Measurements from ENCODE around the gene ETV1. TPM values are rescaled to one million over a fixed set of nuclear protein-coding genes. Genes with fewer than 3 reads are reported as not detected.
"Not testable (repeated sequence)": the region's sequence is repeated elsewhere in the genome, so short reads cannot be mapped to it uniquely, and the experiment has no call there.

Gene ETV1
- total RNA-seq, 1 donor from 2014 or later = not detected

DNA sequence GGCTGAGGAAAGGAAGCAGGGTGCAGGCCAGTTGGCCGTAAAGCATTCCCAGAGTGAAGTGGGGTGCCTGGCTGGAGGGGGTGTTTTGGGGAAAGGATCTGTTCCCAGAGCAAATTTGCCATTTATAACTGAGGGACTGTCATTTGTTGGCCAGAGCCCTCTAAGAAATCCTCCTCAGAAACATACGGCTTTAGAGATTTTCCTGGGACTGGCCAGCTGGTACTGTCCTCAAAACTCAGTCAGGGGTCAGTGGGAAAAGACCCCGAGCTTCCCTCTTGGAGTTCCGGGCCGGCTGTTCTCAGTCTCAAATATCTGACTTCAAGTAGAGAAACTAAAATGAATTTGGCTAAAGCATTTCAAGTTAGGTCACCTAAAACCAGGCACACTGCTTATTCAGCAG is 55.9 kb downstream of the ETV1 start:
- ChIA-PET POLR2A (no interaction called here), CTCF (no interaction called here)
- peaks cover 3% of the 10 kb centered on the region for H3K9me3 Mint-ChIP-seq
- H3K36me3 Mint-ChIP-seq (ENCODE audit: low read depth) = no peaks in the 10 kb centered on the region
- H3K4me1 Mint-ChIP-seq = no peaks in the 10 kb centered on the region
- H3K4me3 Mint-ChIP-seq = no peak overlapping the region
- no peak for DNase-seq
- ATAC-seq (ENCODE audit: low read depth) = no peak
- TF ChIP-seq, protein P1, sequence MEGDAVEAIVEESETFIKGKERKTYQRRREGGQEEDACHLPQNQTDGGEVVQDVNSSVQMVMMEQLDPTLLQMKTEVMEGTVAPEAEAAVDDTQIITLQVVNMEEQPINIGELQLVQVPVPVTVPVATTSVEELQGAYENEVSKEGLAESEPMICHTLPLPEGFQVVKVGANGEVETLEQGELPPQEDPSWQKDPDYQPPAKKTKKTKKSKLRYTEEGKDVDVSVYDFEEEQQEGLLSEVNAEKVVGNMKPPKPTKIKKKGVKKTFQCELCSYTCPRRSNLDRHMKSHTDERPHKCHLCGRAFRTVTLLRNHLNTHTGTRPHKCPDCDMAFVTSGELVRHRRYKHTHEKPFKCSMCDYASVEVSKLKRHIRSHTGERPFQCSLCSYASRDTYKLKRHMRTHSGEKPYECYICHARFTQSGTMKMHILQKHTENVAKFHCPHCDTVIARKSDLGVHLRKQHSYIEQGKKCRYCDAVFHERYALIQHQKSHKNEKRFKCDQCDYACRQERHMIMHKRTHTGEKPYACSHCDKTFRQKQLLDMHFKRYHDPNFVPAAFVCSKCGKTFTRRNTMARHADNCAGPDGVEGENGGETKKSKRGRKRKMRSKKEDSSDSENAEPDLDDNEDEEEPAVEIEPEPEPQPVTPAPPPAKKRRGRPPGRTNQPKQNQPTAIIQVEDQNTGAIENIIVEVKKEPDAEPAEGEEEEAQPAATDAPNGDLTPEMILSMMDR (IDR thresholded peaks at IDR 0.05) = no peak
- no peaks in the 10 kb centered on the region for H3K27me3 Mint-ChIP-seq
- intact Hi-C loops (cut with micrococcal nuclease) = no loop called here
- no peak overlapping the region for H3K27ac Mint-ChIP-seq

DNA sequence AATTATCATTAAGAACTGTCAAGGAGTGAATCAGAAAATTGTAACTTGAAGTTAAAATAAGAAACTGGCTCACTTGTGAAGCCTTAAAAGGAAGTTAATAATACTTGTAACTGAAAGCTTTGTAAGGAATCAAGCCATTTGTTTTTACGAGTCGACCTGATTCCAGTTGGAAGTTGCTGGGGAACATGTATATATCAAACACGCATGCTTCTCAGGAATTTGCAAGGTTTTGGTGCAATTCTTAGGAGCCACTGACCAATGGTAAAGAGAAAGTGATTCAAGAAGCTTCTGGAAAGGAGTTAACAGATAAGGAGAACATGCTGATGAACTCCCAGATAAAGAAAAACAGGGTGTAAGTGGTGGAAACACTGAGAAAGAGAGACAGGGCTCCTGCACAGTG is 56.4 kb downstream of the ETV1 start:
- TF ChIP-seq, protein P1 (IDR thresholded peaks at IDR 0.05) = no peak
- H3K36me3 Mint-ChIP-seq (ENCODE audit: low read depth) = no peaks in the 10 kb centered on the region
- ChIA-PET CTCF (no interaction called here), POLR2A (no interaction called here)
- no peak overlapping the region for H3K4me3 Mint-ChIP-seq
- H3K27me3 Mint-ChIP-seq = no peaks in the 10 kb centered on the region
- peaks cover 3% of the 10 kb centered on the region for H3K9me3 Mint-ChIP-seq
- intact Hi-C loops (cut with micrococcal nuclease) = no loop called here
- no peak for DNase-seq
- no peak overlapping the region for H3K27ac Mint-ChIP-seq
- no peak for ATAC-seq (ENCODE audit: low read depth)
- H3K4me1 Mint-ChIP-seq = no peaks in the 10 kb centered on the region

DNA sequence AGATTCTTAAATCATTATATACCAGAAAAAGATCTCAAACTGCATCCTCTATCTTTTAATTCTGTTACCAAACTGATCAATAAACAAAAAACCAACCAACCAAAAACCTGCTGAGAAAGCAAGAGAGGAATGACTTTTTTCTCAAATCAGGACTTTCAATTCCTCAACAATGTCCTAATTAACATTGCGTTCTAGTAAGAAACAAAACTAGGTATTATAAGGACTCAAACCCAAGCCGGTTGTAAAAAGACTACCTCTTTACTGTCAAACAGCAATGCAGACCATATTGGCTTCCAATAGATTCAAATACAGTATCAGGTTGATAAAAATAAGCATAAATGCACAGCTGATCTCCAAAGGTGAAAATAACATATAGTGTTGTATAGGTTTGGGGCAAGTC is 57.3 kb downstream of the ETV1 start:
- intact Hi-C loops (cut with micrococcal nuclease) = no loop called here
- Mint-ChIP-seq H3K9me3 (peaks cover 3% of the 10 kb centered on the region), H3K4me1 (no peaks in the 10 kb centered on the region), H3K36me3 (ENCODE audit: low read depth) (no peaks in the 10 kb centered on the region), H3K27me3 (no peaks in the 10 kb centered on the region), H3K4me3 (no peak overlapping the region), H3K27ac (no peak overlapping the region)
- DNase-seq = no peak
- TF ChIP-seq, protein P1 (IDR thresholded peaks at IDR 0.05) = no peak
- POLR2A ChIA-PET = no interaction called here
- CTCF ChIA-PET = no interaction called here
- ATAC-seq (ENCODE audit: low read depth) = no peak

DNA sequence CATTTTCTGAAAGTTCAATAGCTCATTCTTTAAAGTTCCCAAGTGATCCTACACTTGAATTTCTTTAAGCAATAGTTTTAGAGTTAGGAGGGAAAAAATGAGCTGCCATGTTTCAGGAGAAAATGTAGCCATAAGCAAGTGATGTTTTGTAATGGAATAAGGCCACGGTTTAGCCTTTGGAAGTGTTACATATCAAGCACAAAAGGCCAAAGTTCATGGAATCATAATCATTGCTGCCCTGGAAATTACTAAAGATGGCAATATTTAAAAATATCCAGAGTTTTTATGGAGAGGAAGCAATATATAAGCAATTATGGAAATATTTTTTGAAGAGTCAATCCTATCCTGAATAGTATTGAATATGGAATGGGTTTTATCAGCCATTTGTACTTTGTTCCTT is 68.4 kb downstream of the ETV1 start:
- intact Hi-C loops (cut with micrococcal nuclease) = no loop called here
- Mint-ChIP-seq H3K9me3 (no peaks in the 10 kb centered on the region), H3K27ac (no peak overlapping the region), H3K4me3 (no peak overlapping the region), H3K4me1 (no peaks in the 10 kb centered on the region), H3K36me3 (ENCODE audit: low read depth) (no peaks in the 10 kb centered on the region), H3K27me3 (no peaks in the 10 kb centered on the region)
- no peak for DNase-seq
- ChIA-PET CTCF (no interaction called here), POLR2A (no interaction called here)
- ATAC-seq (ENCODE audit: low read depth) = no peak
- TF ChIP-seq, protein P1 (IDR thresholded peaks at IDR 0.05) = no peak

DNA sequence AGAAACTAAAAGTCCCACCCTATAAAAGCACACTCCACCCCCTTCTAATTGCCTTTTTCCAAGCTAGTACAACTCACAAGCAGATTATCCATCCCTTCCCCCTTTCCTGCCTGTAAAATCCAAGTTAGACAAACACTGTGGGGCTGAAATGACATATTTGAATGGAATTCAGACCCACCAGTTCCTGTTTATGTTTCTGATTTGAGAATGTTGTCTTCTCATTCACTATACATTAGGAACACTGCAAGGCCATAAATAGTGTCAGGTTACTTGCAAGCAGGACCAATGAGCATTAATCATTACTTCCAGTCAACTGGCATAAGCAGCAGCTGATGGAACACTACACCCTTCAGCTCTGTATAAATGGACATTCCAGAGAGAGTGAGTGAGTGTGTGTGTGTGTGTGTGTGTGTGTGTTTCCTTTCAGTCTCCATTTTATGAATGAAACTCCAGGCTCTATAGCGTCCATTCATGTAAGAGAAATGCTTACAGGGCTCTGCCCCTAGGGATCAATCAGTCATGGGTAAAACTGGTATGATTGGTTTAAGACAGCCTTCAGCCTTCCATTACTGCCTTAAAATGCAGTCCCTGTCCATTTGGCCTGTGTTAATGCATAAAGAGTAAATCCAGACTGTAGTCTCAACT is 69.3 kb downstream of the ETV1 start:
- POLR2A ChIA-PET = no interaction called here
- CTCF ChIA-PET = no interaction called here
- Mint-ChIP-seq H3K27me3 (no peaks in the 10 kb centered on the region), H3K4me3 (no peak overlapping the region), H3K4me1 (no peaks in the 10 kb centered on the region), H3K9me3 (no peaks in the 10 kb centered on the region), H3K27ac (no peak overlapping the region), H3K36me3 (ENCODE audit: low read depth) (no peaks in the 10 kb centered on the region)
- TF ChIP-seq, protein P1 (IDR thresholded peaks at IDR 0.05) = no peak
- intact Hi-C loops (cut with micrococcal nuclease) = no loop called here
- DNase-seq = no peak
- ATAC-seq (ENCODE audit: low read depth) = no peak

DNA sequence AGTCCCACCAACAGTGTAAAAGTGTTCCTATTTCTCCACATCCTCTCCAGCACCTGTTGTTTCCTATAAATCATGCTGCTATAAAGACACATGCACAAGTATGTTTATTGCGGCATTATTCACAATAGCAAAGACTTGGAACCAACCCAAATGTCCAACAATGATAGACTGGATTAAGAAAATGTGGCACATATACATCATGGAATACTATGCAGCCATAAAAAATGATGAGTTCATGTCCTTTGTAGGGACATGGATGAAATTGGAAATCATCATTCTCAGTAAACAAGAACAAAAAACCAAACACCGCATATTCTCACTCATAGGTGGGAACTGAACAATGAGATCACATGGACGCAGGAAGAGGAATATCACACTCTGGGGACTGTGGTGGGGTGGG is 71.1 kb downstream of the ETV1 start:
- H3K36me3 Mint-ChIP-seq (ENCODE audit: low read depth); ATAC-seq (ENCODE audit: low read depth); DNase-seq; H3K4me1 Mint-ChIP-seq; CTCF ChIA-PET; intact Hi-C loops (cut with micrococcal nuclease); H3K27ac Mint-ChIP-seq; H3K4me3 Mint-ChIP-seq; H3K9me3 Mint-ChIP-seq; POLR2A ChIA-PET; H3K27me3 Mint-ChIP-seq: not testable (repeated sequence)

DNA sequence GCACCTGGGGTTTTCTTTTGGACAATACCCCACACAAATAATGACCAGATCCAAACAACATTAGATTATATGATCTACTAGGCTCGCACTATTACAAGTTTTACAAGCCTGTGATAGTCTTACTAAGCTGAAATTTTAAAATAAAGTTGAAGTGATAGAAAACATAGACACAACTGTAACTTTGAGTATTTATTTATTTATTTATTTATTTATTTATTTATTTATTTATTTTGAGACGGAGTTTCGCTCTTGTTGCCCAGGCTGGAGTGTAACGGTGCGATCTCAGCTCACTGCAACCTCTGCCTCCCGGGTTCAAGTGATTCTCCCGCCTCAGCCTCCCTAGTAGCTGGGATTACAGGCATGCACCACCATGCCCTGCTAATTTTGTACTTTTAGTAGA is 72.4 kb downstream of the ETV1 start:
- H3K4me1 Mint-ChIP-seq; H3K27ac Mint-ChIP-seq; DNase-seq; ATAC-seq (ENCODE audit: low read depth); POLR2A ChIA-PET; CTCF ChIA-PET; H3K9me3 Mint-ChIP-seq; H3K36me3 Mint-ChIP-seq (ENCODE audit: low read depth); H3K4me3 Mint-ChIP-seq; intact Hi-C loops (cut with micrococcal nuclease); H3K27me3 Mint-ChIP-seq: not testable (repeated sequence)

All from activated B cell treated with CpG ODN at 0.5 μM for 24 hours (primary cell).